Panc1 (cell line): ENCODE data around the gene XXYLT1. TPM values are rescaled to one million over a fixed set of nuclear protein-coding genes. Genes with fewer than 3 reads are reported as not detected.

Experiments
- ATAC-seq: fragments of 200-7000 bp; cut with Tn5 transposase; 2 replicates; pipeline ENCODE4 v1.9.1; 2020; ENCODE audit warnings: mild to moderate bottlenecking, moderate library complexity
- BruUV-seq: library from RNA; stranded (reverse); fragments of 400-500 nt; replicated peaks from 2 replicates; lab custom pipeline; 2021; lab: Mats Ljungman, UMichigan
- CTCF ChIA-PET: fragments of 300-600 bp; sonication (Branson Sonifier 250); formaldehyde crosslinking; loops from one replicate; lab custom pipeline; 2022; ENCODE audit warnings: antibody characterized with exemption; lab: Charles Lee
- POLR2A ChIA-PET: fragments of 300-600 bp; sonication (Branson Sonifier 250); formaldehyde crosslinking; loops from one replicate; lab custom pipeline; 2022; ENCODE audit warnings: antibody characterized with exemption; lab: Charles Lee
- DNase-seq: peaks from one replicate; pipeline ENCODE4 v3.0.0-alpha.2; 2010; ENCODE audit warnings: low read depth, low spot score
- H3K27ac ChIP-seq: 2 replicates; pipeline ENCODE4 v1.5.1; 2011; ENCODE audit warnings: mild to moderate bottlenecking, low read length, inconsistent platforms
- H3K27me3 ChIP-seq: fragments of 200-500 bp; sonication (Bioruptor generic); 2 replicates; pipeline ENCODE4 v1.6.0; 2014; ENCODE audit warnings: low read length, inconsistent platforms; ENCODE audit not compliant: control insufficient read depth, insufficient read depth
- H3K36me3 ChIP-seq: fragments of 200-500 bp; sonication (Bioruptor generic); 2 replicates; pipeline ENCODE4 v1.5.1; 2014; ENCODE audit warnings: inconsistent platforms, mild to moderate bottlenecking, low read length, moderate library complexity; ENCODE audit not compliant: control insufficient read depth, insufficient read depth
- H3K4me1 ChIP-seq: 2 replicates; pipeline ENCODE4 v1.5.1; 2011; ENCODE audit warnings: inconsistent platforms, mild to moderate bottlenecking, low read length, moderate library complexity; ENCODE audit not compliant: control insufficient read depth, insufficient read depth
- H3K4me3 ChIP-seq, 2 experiments: 2 replicates each; pipeline ENCODE4 v1.5.1; 2011 to 2012; ENCODE audit warnings: low read depth in 2 of 2, low read length in 2 of 2, mild to moderate bottlenecking in 2 of 2, inconsistent platforms in 1 of 2, moderate library complexity in 1 of 2
- H3K9me3 ChIP-seq: fragments of 200-500 bp; sonication (Bioruptor generic); 2 replicates; pipeline ENCODE4 v1.5.1; 2014; ENCODE audit warnings: low read depth, mild to moderate bottlenecking, inconsistent platforms, low read length, moderate library complexity; ENCODE audit not compliant: control insufficient read depth, insufficient read depth
- POLR2AphosphoS5 ChIP-seq: IDR thresholded peaks from 2 replicates; pipeline ENCODE4 v1.6.1; 2012; ENCODE audit warnings: mild to moderate bottlenecking, low read depth, low read length, moderate library complexity
- SIN3A ChIP-seq: IDR thresholded peaks from 2 replicates; pipeline ENCODE4 v1.6.1; 2012; ENCODE audit warnings: low read depth, mild to moderate bottlenecking, low read length, moderate library complexity, borderline replicate concordance; ENCODE audit not compliant: insufficient read depth
- TCF7L2 ChIP-seq: IDR thresholded peaks from 2 replicates; pipeline ENCODE4 v1.6.1; 2011; ENCODE audit warnings: mild to moderate bottlenecking, low read depth, low read length, inconsistent platforms
- in situ Hi-C: cut with HindIII; loops from 2 replicates; pipeline ENCODE4 v1.10.0; 2016; ENCODE audit warnings: low sequenced_read_pairs, low pct_unique_long_range_greater_than_20kb
- intact Hi-C: fragments of 100-400 bp; cut with micrococcal nuclease; formaldehyde crosslinking; loops from one replicate; pipeline ENCODE4 v1.10.0; 2022; ENCODE audit not compliant: unreplicated experiment
- total RNA-seq: library from RNA; stranded (reverse); gene quantifications from one replicate; pipeline ENCODE4 v1.2.1, GENCODE V29; 2021; ENCODE audit not compliant: unreplicated experiment
- TF ChIP-seq, protein P1 (sequence below): fragments of 450-650 bp; IDR thresholded peaks from 2 replicates; pipeline ENCODE4 v1.5.1; 2017; ENCODE audit warnings: mild to moderate bottlenecking
- TF ChIP-seq, protein P2 (sequence below), 2 experiments: IDR thresholded peaks; 2 replicates each; pipeline ENCODE4 v1.6.1; 2011 to 2012; ENCODE audit warnings: low read depth in 2 of 2, control low read depth in 1 of 2, low read length in 1 of 2, mild to moderate bottlenecking in 1 of 2, moderate library complexity in 1 of 2; ENCODE audit not compliant: insufficient read depth in 1 of 2

XXYLT1 gene
- total RNA-seq, 1 experiment from 2014 or later, result 26.0 TPM

DNA sequence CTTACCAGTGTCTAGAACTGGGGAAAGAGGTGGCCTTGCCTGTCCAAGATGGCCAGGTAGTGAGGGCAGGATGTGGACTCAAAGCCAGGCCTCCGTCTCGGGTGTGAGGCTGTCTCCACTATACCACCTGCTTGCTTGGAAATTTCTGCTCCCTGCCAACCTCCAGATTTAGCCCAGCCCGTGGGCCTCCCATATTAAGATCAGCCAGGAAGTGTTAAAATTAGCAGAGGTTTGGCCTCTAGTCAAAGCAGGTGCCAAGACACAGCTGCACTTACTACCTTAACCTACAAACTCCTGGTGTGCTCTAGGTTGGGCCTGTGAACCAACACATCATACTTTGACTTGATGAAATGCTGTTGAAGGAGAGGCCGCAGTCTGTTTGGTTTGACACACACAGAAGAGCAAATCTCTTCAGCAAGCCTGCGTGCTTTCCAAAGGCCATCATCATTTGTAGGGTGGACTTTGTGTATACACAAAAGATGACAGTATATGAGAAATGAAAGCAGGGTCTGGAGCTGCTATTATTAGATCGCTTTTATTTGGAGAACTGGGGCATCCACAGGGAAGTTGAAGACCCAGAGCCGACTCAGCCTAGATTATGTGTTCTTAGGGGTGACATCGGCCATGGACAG lies 206.5 kb downstream of the XXYLT1 start (continued):
- TF ChIP-seq TCF7L2, result no peak

DNA sequence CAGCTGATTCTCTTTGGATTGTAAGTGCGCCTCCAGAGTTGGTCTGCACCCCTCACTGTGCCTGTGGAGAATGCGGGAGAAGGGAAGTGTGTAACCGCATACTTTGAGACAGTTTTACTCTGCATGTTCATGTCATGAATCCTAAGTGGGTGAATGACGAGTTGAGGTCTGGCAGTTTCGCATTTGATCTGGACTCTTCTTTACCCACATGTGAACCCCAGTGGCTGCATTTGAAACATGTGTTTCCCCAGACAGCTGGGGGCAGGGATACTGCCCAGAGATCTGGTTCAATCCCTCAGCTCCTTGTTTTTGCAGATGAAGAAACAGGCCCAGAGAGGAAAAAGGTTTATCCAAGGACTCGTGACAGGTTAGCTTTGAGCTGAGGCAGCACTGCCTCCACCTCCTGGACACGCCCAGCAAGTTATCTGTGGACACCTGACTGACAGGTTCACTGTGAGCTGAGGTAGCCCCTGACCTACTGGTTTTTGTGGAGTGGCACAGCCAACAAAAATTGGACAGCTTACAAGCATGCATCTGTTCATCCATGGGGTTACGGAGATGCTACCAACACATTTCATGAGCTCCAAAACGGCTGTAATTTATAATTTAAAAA lies 207.3 kb downstream of the XXYLT1 start:
- ATAC-seq, result no peak
- Histone ChIP-seq H3K9me3 (no peaks in the 10 kb centered on the region), H3K27ac (peak overlapping the region; percentile 64), H3K36me3 (no peaks in the 10 kb centered on the region), H3K4me1 (no peaks in the 10 kb centered on the region), H3K27me3 (no peaks in the 10 kb centered on the region), H3K4me3 (no peak overlapping the region)
- ChIA-PET POLR2A (no interaction called here), CTCF (no interaction called here)
- intact Hi-C loops (no loop called here), in situ Hi-C loops (no loop called here)
- no peak for DNase-seq
- BruUV-seq, result no TSS peak
- TF ChIP-seq, protein P1, sequence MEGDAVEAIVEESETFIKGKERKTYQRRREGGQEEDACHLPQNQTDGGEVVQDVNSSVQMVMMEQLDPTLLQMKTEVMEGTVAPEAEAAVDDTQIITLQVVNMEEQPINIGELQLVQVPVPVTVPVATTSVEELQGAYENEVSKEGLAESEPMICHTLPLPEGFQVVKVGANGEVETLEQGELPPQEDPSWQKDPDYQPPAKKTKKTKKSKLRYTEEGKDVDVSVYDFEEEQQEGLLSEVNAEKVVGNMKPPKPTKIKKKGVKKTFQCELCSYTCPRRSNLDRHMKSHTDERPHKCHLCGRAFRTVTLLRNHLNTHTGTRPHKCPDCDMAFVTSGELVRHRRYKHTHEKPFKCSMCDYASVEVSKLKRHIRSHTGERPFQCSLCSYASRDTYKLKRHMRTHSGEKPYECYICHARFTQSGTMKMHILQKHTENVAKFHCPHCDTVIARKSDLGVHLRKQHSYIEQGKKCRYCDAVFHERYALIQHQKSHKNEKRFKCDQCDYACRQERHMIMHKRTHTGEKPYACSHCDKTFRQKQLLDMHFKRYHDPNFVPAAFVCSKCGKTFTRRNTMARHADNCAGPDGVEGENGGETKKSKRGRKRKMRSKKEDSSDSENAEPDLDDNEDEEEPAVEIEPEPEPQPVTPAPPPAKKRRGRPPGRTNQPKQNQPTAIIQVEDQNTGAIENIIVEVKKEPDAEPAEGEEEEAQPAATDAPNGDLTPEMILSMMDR, result no peak
- no peak for TF ChIP-seq POLR2AphosphoS5
- TF ChIP-seq, protein P2, sequence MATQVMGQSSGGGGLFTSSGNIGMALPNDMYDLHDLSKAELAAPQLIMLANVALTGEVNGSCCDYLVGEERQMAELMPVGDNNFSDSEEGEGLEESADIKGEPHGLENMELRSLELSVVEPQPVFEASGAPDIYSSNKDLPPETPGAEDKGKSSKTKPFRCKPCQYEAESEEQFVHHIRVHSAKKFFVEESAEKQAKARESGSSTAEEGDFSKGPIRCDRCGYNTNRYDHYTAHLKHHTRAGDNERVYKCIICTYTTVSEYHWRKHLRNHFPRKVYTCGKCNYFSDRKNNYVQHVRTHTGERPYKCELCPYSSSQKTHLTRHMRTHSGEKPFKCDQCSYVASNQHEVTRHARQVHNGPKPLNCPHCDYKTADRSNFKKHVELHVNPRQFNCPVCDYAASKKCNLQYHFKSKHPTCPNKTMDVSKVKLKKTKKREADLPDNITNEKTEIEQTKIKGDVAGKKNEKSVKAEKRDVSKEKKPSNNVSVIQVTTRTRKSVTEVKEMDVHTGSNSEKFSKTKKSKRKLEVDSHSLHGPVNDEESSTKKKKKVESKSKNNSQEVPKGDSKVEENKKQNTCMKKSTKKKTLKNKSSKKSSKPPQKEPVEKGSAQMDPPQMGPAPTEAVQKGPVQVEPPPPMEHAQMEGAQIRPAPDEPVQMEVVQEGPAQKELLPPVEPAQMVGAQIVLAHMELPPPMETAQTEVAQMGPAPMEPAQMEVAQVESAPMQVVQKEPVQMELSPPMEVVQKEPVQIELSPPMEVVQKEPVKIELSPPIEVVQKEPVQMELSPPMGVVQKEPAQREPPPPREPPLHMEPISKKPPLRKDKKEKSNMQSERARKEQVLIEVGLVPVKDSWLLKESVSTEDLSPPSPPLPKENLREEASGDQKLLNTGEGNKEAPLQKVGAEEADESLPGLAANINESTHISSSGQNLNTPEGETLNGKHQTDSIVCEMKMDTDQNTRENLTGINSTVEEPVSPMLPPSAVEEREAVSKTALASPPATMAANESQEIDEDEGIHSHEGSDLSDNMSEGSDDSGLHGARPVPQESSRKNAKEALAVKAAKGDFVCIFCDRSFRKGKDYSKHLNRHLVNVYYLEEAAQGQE (IDR thresholded peaks at IDR 0.05; ENCODE audit: insufficient read depth in 1 of 2, low read depth in 2 of 2, low read length in 1 of 2), result no peak
- TF ChIP-seq TCF7L2, result no peak

DNA sequence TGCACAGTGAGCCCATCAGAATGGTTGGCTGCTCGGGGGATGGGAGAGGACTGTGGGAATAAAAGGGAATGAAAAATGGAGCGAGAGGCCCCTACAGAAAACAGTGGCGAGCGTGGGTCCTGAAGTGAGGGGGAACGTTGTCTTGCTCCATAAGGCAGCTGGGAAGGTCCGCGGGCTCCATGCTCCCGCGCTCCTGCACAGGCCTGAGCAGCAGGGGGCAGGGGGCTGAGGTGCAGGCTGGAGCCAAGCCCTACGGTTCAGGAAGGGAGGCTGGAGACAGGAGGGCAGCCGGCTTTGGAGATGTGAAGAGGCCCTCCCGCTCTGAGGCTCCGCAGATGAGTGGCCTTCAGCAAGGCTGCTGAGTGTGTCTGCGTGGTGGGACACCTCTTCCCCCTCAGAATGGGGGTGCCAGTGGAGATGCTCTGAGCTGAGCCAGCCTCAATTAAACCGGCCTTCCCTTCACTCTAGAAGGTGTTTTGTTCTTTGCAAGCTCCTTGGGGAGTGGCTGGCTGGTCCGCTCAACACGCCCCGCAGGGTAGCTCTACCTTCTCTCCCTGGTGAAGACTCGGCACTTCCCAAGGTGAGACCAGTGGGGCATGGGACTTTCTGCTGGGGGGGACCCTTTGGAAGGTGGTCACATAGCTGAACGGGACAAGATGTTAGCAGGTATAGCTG lies 208.0 kb downstream of the XXYLT1 start:
- Histone ChIP-seq H3K9me3 (no peaks in the 10 kb centered on the region), H3K27me3 (no peaks in the 10 kb centered on the region), H3K4me3 (no peak overlapping the region), H3K36me3 (no peaks in the 10 kb centered on the region), H3K27ac (peak overlapping the region; percentile 44), H3K4me1 (no peaks in the 10 kb centered on the region)
- ChIA-PET POLR2A (no interaction called here), CTCF (no interaction called here)
- DNase-seq (no peak), ATAC-seq (no peak)
- in situ Hi-C loops, result no loop called here
- intact Hi-C loops, result no loop called here
- TF ChIP-seq, protein P1, result no peak
- TF ChIP-seq SIN3A, result no peak
- no peak for TF ChIP-seq POLR2AphosphoS5
- TF ChIP-seq TCF7L2, result no peak
- TF ChIP-seq, protein P2 (IDR thresholded peaks at IDR 0.05; ENCODE audit: insufficient read depth in 1 of 2, low read depth in 2 of 2, low read length in 1 of 2), result no peak
- no TSS peak for BruUV-seq
